Activated gamma-delta T cell (primary cell): ENCODE data around the gene DGKG.

Source experiments
- DNase-seq: peaks from one replicate; lab custom pipeline; 2025; lab: John Stamatoyannopoulos, UW

The DGKG gene

DNA sequence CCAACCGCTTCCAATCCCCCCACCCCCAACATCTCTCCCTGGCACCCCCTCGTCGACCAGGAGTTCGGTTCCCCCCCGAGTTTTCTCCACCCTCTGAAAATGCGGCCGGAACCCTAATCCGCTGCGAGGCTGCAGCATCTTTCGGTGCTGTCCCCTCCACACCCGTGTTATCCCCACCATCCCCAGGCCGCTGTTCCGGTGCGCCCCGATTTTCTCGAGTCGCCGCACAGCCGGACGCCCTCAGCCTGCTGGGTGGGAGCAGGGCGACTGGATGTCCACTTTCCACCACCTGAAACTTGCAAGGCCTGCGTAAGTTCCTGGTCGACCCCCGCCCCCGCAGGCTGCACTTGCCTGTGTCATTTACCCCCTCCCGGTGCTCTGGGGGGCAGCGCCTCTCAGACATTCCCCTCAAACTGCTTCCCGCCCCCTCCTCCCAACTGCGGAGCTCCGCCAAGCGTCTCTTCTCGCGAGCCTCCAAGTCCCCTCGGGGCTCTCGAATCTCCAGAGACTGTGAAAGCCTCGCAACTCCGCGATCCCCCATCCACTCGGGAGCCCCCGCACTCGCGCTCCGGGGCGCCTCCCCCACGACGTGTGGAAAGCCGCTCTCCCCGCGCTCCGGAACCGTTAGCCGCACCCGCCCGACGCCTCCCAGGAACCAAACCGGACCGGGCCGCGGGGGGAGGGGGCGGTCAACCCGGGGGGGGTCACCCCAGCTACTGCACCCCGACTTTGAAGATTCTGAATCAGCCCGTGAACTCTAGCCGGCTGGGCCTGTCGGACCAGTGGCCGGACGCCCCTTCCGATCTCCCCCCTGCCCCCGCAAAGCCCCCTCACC, 253.7 kb downstream of the DGKG start:
- no peak for DNase-seq

DNA sequence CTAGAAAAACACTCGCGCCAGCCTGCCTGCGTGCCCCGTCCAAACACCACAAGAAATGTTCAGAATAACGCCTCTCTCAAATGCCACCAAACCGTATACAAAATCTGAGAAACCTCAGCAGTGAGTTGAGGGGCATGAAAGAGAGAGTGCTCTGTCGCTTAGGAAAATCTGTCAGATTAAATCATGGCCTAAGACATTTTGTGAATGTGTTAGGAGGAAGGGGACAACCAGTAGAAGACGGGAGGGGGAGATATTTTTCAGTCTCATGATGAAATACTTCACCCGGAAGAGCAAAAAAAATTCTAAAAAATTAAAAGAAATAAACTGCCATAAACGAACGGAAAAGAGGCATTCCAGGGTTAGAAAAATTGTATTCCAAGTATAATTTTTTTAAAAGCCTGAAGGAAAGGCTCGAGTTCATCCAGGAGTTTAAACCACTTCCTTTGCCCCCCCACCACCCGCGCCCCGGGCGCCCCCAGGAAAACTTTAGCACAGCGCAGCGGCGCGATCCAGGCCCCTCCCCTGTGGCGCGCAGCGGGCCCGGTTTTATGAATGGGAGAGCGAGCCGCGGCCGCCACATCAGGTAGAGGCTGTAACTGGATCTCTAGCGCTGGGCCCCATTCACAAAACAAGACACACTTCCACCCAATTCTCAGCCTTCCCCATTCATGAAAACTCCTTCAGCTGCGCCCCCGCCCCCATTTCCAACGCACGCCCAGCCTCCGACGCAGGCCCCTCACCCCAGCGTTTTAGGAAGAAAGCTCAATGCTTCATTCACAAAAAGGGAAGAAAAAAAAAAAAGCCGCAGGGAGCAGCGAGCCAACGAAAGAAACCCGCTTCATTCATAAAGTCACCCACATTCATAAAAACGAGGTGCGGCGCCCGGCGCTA, 254.6 kb downstream of the DGKG start:
- peak; percentile 28 for DNase-seq

DNA sequence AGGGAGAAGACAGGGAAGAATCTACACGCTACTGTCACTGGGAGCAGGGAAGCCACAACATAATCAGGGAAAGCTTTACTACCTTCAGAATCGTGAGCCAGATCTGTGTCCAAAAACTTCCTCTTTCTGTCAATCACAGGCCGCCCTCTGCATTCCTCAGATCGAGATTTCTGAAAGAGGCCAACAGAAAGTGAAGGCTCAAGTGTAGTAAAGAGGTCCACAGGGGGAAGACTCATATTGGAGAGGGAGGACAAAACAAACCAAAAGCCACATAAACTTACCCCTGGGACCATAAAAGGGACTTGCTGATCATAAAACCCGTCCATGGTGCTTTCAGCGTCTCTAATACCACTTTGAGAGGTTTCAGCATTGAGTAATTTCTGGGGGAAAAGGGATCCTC, 256.5 kb downstream of the DGKG start:
- no peak for DNase-seq

DNA sequence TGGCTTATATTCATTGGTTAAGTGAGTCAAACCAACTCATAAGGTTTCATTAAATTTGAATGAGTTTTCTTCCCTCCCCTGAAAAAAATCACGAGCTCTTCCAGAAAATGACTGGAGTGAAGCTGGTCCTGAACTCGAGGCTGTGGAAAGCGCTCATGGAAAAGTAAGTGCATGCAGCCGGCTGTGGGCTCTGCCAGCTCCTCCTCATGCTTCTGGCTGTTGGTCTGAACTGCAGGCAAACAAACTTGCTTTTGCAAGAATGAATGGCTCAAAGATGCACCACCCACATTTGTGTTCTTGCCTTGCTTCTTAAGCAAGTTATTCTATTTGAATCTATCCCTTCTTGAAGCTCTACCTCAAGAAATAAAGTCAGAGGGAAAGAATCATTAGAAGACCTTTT, 259.3 kb downstream of the DGKG start:
- no peak for DNase-seq

DNA sequence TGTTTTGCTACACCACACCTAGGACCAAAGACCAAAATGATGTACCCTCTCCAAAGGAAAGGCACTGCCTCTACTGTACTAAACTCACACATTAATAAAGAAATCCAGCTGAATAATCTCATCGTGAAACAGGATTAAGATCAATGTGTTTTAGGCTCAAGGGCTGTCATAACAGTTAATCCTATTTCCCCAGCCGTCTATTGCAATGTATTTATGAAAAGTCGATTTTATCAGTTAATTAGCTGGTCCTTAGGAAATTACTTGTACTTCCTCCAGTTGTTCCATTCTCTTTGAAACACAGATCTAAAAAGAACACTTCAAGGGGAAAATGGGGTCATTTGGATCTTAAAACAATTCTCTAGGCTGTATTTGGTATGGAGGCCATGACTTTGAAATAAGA, 261.6 kb downstream of the DGKG start:
- DNase-seq, result no peak

DNA sequence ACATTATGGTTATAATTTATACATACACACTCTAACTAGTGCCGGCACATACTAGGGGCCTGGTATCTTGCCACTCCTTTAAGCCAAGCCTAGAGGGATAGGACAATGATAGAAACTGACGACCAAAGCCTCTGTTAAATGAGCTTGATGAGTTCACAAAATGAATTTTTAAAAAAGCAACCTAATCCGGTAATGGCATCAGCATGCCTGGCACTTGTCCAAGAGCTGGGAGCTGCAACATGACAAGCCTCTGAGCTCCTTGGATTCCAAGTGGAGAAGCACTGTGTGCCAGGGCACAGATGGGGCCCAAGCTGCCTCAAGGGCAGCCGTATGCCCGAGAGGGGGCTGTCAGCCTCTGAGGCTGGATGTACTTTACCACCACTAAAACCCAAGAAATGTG, 262.9 kb downstream of the DGKG start:
- no peak for DNase-seq

DNA sequence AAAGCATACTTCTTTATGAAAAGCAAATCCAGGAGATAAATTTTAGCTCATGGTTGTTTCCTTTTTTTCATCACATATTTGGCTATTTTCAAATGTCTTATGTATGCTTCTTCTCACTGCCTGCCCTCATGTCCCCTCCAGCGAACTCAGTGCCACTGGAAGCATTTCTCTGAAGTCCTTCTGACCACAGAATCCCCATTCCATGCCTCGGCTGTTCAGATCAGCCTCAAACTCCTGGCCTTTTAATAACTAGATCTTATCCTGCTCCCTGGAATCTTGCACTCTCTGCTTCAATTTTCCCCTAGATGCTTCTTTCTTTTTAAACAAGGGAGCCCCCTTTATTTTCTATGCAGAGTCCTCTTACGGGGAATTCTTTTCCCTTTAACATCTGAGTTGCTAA, 263.3 kb downstream of the DGKG start:
- no peak for DNase-seq

DNA sequence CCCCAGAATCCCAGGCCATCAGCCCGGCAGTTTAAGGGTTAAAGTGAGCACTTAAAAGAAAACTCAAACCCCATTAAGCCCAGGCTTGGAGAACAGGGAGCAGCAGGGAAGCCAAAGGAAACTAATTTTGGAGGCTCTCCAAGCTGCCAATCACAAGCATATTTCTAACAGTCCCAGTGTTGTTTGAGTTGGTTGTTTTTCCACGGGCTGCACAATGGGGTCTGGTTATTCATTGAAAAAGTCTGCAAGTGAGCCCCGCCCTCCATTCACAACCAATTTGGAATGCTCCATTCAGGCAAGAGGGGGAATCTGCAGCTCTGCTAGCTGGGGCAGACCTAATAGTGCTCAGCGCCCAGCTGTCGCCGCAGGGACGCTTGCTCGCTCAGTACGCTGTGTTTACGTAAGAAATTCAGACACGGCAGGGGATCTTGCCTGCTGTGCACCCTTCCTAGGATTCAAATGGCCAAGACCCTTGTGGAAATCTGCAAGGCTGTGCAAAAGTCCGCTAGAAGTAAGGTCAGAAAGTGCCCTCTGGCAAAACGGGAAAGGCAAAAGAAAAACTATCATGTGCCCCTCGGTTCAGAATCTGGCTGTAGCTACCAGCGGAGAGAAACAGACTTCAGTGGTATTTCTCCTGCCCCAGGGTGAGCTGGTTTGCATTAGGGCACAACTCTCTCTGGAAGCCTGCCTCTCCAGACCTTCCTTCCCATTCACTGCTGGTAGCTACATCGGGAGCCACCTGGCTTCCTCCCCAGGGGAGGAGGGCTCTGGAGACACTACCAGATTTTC, 264.2 kb downstream of the DGKG start:
- no peak for DNase-seq

DNA sequence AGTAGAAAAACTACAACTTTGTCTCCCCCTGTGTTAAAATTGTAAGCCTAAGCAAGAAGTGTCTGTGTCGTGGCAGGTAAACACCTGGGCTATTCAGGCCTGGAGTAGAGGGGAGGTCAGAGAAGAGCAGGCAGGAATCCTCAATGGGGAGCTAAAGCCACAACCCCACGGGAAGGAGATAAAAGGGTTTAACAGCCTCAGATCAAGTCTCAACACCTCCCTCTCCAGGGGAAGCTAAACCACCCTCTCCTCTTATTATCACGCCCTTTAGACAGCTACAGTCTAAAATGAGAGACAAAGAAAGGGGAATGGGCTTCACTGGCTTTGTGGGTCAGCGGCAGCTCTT, 264.7 kb downstream of the DGKG start:
- DNase-seq, result no peak
